Loucy (cell line): ENCODE data around the gene RNF26.

Experiments used
- H2AFZ ChIP-seq: fragments of 200-600 bp; sonication (generic); 2 replicates; pipeline ENCODE4 v1.6.0; 2016; ENCODE audit warnings: antibody characterized with exemption, mild to moderate bottlenecking, low read length, moderate library complexity
- H3F3A ChIP-seq: fragments of 200-600 bp; 2 replicates; pipeline ENCODE4 v1.6.0; 2016; ENCODE audit warnings: antibody characterized with exemption, low read depth, mild to moderate bottlenecking
- H3K27me3 ChIP-seq: fragments of 200-600 bp; sonication (generic); 2 replicates; pipeline ENCODE4 v1.6.1; 2014; ENCODE audit warnings: low read length, mild to moderate bottlenecking; ENCODE audit not compliant: insufficient read depth, poor library complexity, severe bottlenecking
- H3K36me3 ChIP-seq: fragments of 200-600 bp; sonication (generic); 2 replicates; pipeline ENCODE4 v1.6.1; 2016; ENCODE audit warnings: low read length; ENCODE audit not compliant: insufficient read depth
- H3K4me1 ChIP-seq: fragments of 200-600 bp; sonication (generic); 2 replicates; pipeline ENCODE4 v1.5.1; 2014; ENCODE audit warnings: low read length, mild to moderate bottlenecking; ENCODE audit not compliant: insufficient read depth, poor library complexity, severe bottlenecking
- H3K4me2 ChIP-seq: fragments of 200-600 bp; sonication (generic); 2 replicates; pipeline ENCODE4 v1.6.0; 2014; ENCODE audit warnings: antibody characterized with exemption, low read length, low read depth, mild to moderate bottlenecking; ENCODE audit not compliant: poor library complexity, severe bottlenecking
- H3K4me3 ChIP-seq: fragments of 200-600 bp; sonication (generic); 2 replicates; pipeline ENCODE4 v1.5.1; 2014; ENCODE audit warnings: low read length, mild to moderate bottlenecking, mixed read lengths; ENCODE audit not compliant: poor library complexity, severe bottlenecking
- H3K79me2 ChIP-seq: fragments of 200-600 bp; sonication (generic); 2 replicates; pipeline ENCODE4 v1.6.1; 2014; ENCODE audit warnings: low read length; ENCODE audit not compliant: insufficient read depth
- H3K9ac ChIP-seq: fragments of 200-600 bp; sonication (generic); 2 replicates; pipeline ENCODE4 v1.6.0; 2014; ENCODE audit warnings: mild to moderate bottlenecking, low read depth, low read length, moderate library complexity; ENCODE audit not compliant: poor library complexity, severe bottlenecking
- H3K9me2 ChIP-seq: fragments of 200-600 bp; sonication (generic); replicated peaks from 2 replicates; pipeline ENCODE4 v1.6.1; 2016; ENCODE audit warnings: low read depth, low read length, mixed read lengths
- H3K9me3 ChIP-seq: fragments of 200-600 bp; sonication (generic); 2 replicates; pipeline ENCODE4 v1.6.1; 2014; ENCODE audit warnings: mild to moderate bottlenecking, antibody characterized with exemption, low read length, low read depth; ENCODE audit not compliant: insufficient read depth
- H4K20me1 ChIP-seq: fragments of 200-600 bp; sonication (generic); 2 replicates; pipeline ENCODE4 v1.6.0; 2014; ENCODE audit warnings: antibody characterized with exemption, low read length, mild to moderate bottlenecking; ENCODE audit not compliant: insufficient read depth, poor library complexity, severe bottlenecking
- CTCF ChIP-seq: fragments of 200-600 bp; sonication (generic); conservative IDR thresholded peaks from 2 replicates; pipeline ENCODE4 v1.5.1; 2014; ENCODE audit warnings: mild to moderate bottlenecking, antibody characterized with exemption, low read length
- EZH2phosphoT487 ChIP-seq: fragments of 200-600 bp; IDR thresholded peaks from 2 replicates; pipeline ENCODE4 v1.6.1; 2018; ENCODE audit warnings: antibody characterized with exemption, mild to moderate bottlenecking, moderate library complexity, borderline replicate concordance

RNF26 gene

GRCh38 chr11:119370486-119371046, 36.2 kb downstream of the RNF26 start:
- no peaks in the 10 kb centered on the region for H3K9me2 ChIP-seq
- peaks cover 14% of the 10 kb centered on the region for H3K4me1 ChIP-seq
- H3K4me3 ChIP-seq: no peak overlapping the region
- H3K79me2 ChIP-seq: no peaks in the 10 kb centered on the region
- peak overlapping the region; percentile 13 for H3K9ac ChIP-seq
- H4K20me1 ChIP-seq: no peaks in the 10 kb centered on the region
- TF ChIP-seq EZH2phosphoT487 (no peak), CTCF (no peak)
- no peaks in the 10 kb centered on the region for H3K36me3 ChIP-seq
- no peak overlapping the region for H2AFZ ChIP-seq
- no peak overlapping the region for H3K4me2 ChIP-seq
- H3F3A ChIP-seq: no peaks in the 10 kb centered on the region
- no peaks in the 10 kb centered on the region for H3K27me3 ChIP-seq
- H3K9me3 ChIP-seq: no peaks in the 10 kb centered on the region

- Histone ChIP-seq H3K4me2 (no peak overlapping the region), H3K4me1 (peaks cover 14% of the 10 kb centered on the region), H3K4me3 (no peak overlapping the region), H3K9me3 (no peaks in the 10 kb centered on the region), H3K27me3 (no peaks in the 10 kb centered on the region), H3K9me2 (no peaks in the 10 kb centered on the region), H3K9ac (peak overlapping the region; percentile 13), H3K36me3 (no peaks in the 10 kb centered on the region), H3F3A (no peaks in the 10 kb centered on the region), H3K79me2 (no peaks in the 10 kb centered on the region), H4K20me1 (no peaks in the 10 kb centered on the region), H2AFZ (no peak overlapping the region)
- TF ChIP-seq CTCF: no peak
- no peak for TF ChIP-seq EZH2phosphoT487
These were observed 36.8 kb downstream of the RNF26 start for GRCh38 chr11:119371067-119371601.

GRCh38 chr11:119371778-119372182, 37.5 kb downstream of the RNF26 start:
- Histone ChIP-seq H3K27me3 (no peaks in the 10 kb centered on the region), H3K9me2 (no peaks in the 10 kb centered on the region), H3K4me3 (no peak overlapping the region), H3F3A (no peaks in the 10 kb centered on the region), H3K9me3 (no peaks in the 10 kb centered on the region), H3K79me2 (no peaks in the 10 kb centered on the region), H2AFZ (no peak overlapping the region), H3K36me3 (no peaks in the 10 kb centered on the region), H3K4me2 (no peak overlapping the region), H3K9ac (no peak overlapping the region), H4K20me1 (no peaks in the 10 kb centered on the region), H3K4me1 (peaks cover 14% of the 10 kb centered on the region)
- TF ChIP-seq CTCF (peak; percentile 37), EZH2phosphoT487 (no peak)
